Transverse colon (tissue), 4 donors: Measurements from ENCODE around the gene RAB40B.

Source experiments
- POLR2A ChIP-seq: fragments of 450-650 bp; IDR thresholded peaks from one replicate; pipeline ENCODE4 v1.6.1; 2016; ENCODE audit warnings: antibody characterized with exemption, mild to moderate bottlenecking, moderate library complexity
- POLR2AphosphoS5 ChIP-seq, 3 donors: sonication (generic); formaldehyde crosslinking; IDR thresholded peaks; one replicate each; pipeline ENCODE4 v1.6.1; 2016; ENCODE audit warnings: antibody characterized with exemption in 3 of 3
- TF ChIP-seq, protein P1 (sequence below), 5 experiments: fragments of 200-600 bp in 3 of 5; fragments of 450-650 bp in 2 of 5; sonication (generic) in 3 of 5; IDR thresholded peaks; 1 replicate in 2 of 5; 2 replicates in 3 of 5; pipeline ENCODE4 v1.5.1; 2016 to 2017; ENCODE audit warnings: antibody characterized with exemption in 5 of 5, inconsistent platforms in 3 of 5, mild to moderate bottlenecking in 2 of 5, moderate library complexity in 1 of 5

DNA sequence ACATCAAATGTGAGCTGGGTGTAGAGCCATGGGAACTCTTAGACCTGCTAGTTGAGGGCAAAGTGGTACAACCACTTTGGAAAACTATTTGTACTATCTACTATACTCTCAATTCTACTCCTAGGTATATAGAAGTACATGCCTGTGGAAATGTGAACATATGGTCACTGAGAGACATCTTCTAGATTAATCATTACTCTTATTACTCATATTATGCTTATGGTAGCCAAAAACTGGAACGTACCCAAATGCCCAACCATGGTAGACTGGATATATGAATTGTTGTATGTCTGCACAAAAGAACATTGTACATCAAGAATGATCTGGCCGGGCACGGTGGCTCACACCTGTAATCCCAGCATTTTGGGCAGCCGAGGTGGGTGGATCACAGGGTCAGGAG lies 53.0 kb downstream of the RAB40B start:
- TF ChIP-seq POLR2A, result no peak
- TF ChIP-seq, protein P1, sequence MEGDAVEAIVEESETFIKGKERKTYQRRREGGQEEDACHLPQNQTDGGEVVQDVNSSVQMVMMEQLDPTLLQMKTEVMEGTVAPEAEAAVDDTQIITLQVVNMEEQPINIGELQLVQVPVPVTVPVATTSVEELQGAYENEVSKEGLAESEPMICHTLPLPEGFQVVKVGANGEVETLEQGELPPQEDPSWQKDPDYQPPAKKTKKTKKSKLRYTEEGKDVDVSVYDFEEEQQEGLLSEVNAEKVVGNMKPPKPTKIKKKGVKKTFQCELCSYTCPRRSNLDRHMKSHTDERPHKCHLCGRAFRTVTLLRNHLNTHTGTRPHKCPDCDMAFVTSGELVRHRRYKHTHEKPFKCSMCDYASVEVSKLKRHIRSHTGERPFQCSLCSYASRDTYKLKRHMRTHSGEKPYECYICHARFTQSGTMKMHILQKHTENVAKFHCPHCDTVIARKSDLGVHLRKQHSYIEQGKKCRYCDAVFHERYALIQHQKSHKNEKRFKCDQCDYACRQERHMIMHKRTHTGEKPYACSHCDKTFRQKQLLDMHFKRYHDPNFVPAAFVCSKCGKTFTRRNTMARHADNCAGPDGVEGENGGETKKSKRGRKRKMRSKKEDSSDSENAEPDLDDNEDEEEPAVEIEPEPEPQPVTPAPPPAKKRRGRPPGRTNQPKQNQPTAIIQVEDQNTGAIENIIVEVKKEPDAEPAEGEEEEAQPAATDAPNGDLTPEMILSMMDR (IDR thresholded peaks at IDR 0.05), result no peak
- TF ChIP-seq POLR2AphosphoS5 (IDR thresholded peaks at IDR 0.05), result no peak
